Stimulated activated CD4-positive, alpha-beta T cell treated with anti-CD3 and anti-CD28 coated beads, Interleukin-15, amount 100 ng/mL, for 1 hour (primary cell): ENCODE data around the gene MAPK7.
A peak's percentile ranks its signal among the peaks of the same experiment; 100 is the strongest.

Source experiments
- DNase-seq, 2 donors: peaks; one replicate each; pipeline ENCODE4 v3.0.0-alpha.2; 2020; ENCODE audit warnings: low read depth in 1 of 2, low spot score in 1 of 2

MAPK7 gene

GRCh38 chr17:19362277-19363113 is 15.8 kb upstream of the MAPK7 start, which contains the start of gene B9D1:
Gene B9D1, minus strand, starts transcription at chr17:19362723. Its CDS starts 154 bp downstream, at chr17:19362569.
- peak; percentile 93 to 95 for DNase-seq

GRCh38 chr17:19363114-19363438 is 15.2 kb upstream of the MAPK7 start:
- DNase-seq = no peak

GRCh38 chr17:19363460-19364035 is 14.8 kb upstream of the MAPK7 start:
- DNase-seq = no peak

GRCh38 chr17:19364699-19365498 is 13.4 kb upstream of the MAPK7 start:
- DNase-seq = no peak

GRCh38 chr17:19365499-19365817 is 12.8 kb upstream of the MAPK7 start:
- no peak for DNase-seq

- no peak for DNase-seq
These were observed 12.3 kb upstream of the MAPK7 start for GRCh38 chr17:19365833-19366636.

- DNase-seq = no peak
These were observed 11.7 kb upstream of the MAPK7 start for GRCh38 chr17:19366637-19366972.

GRCh38 chr17:19368229-19368628 is 10.1 kb upstream of the MAPK7 start:
- DNase-seq = no peak

GRCh38 chr17:19369107-19369778 is 9.1 kb upstream of the MAPK7 start:
- DNase-seq = no peak

- no peak for DNase-seq
These were observed 8.3 kb upstream of the MAPK7 start for GRCh38 chr17:19369846-19370492.

- no peak for DNase-seq
These were observed 7.8 kb upstream of the MAPK7 start for GRCh38 chr17:19370493-19370960.

- no peak for DNase-seq
These were observed 6.9 kb upstream of the MAPK7 start for GRCh38 chr17:19371259-19372010.

GRCh38 chr17:19372011-19372370 is 6.3 kb upstream of the MAPK7 start:
- no peak for DNase-seq

- no peak for DNase-seq
These were observed 5.9 kb upstream of the MAPK7 start for GRCh38 chr17:19372439-19372838.

GRCh38 chr17:19372866-19373504 is 5.3 kb upstream of the MAPK7 start:
- DNase-seq = no peak

GRCh38 chr17:19374136-19374535 is 4.2 kb upstream of the MAPK7 start:
- no peak for DNase-seq

GRCh38 chr17:19375732-19376131 is 2.6 kb upstream of the MAPK7 start:
- DNase-seq = no peak

GRCh38 chr17:19376811-19377210 is 1.5 kb upstream of the MAPK7 start:
- no peak for DNase-seq
